Astrocyte (in vitro differentiated cells and primary cell): ENCODE results near the gene SMCO3. TPM values are rescaled to one million over a fixed set of nuclear protein-coding genes. Genes with fewer than 3 reads are reported as not detected.

Experiments
- DNase-seq: peaks from one replicate; pipeline ENCODE4 v3.0.0-alpha.2; 2010; ENCODE audit warnings: low read depth
- FAIRE-seq: peaks from 2 replicates; lab custom pipeline; 2011; peaks lifted over from hg19 to GRCh38; lab: Jason Lieb, UNC
- H2AFZ ChIP-seq: 2 replicates; pipeline ENCODE4 v1.6.0; 2012; ENCODE audit warnings: low read depth, low read length, inconsistent platforms
- H3K27ac ChIP-seq: 2 replicates; pipeline ENCODE4 v1.5.1; 2011; ENCODE audit warnings: low read depth, low read length, inconsistent platforms
- H3K27me3 ChIP-seq: 2 replicates; pipeline ENCODE4 v1.6.0; 2011; ENCODE audit warnings: low read length, inconsistent platforms; ENCODE audit not compliant: insufficient read depth
- H3K36me3 ChIP-seq: 2 replicates; pipeline ENCODE4 v1.5.1; 2011; ENCODE audit warnings: low read length, inconsistent platforms; ENCODE audit not compliant: insufficient read depth
- H3K4me1 ChIP-seq: 2 replicates; pipeline ENCODE4 v1.5.1; 2011; ENCODE audit warnings: low read length, inconsistent platforms; ENCODE audit not compliant: insufficient read depth
- H3K4me2 ChIP-seq: 2 replicates; pipeline ENCODE4 v1.6.0; 2012; ENCODE audit warnings: low read length, inconsistent platforms
- H3K4me3 ChIP-seq: 2 replicates; pipeline ENCODE4 v1.5.1; 2011; ENCODE audit warnings: low read depth, mild to moderate bottlenecking, low read length, inconsistent platforms; ENCODE audit not compliant: insufficient read depth
- H3K79me2 ChIP-seq: 2 replicates; pipeline ENCODE4 v1.6.0; 2012; ENCODE audit warnings: mild to moderate bottlenecking, low read length, inconsistent platforms; ENCODE audit not compliant: insufficient read depth
- H3K9ac ChIP-seq: 2 replicates; pipeline ENCODE4 v1.6.0; 2012; ENCODE audit warnings: mild to moderate bottlenecking, low read length, inconsistent platforms
- H3K9me3 ChIP-seq: 2 replicates; pipeline ENCODE4 v1.5.1; 2012; ENCODE audit warnings: low read depth, mild to moderate bottlenecking, low read length, inconsistent platforms; ENCODE audit not compliant: insufficient read depth
- H4K20me1 ChIP-seq: 2 replicates; pipeline ENCODE4 v1.6.0; 2012; ENCODE audit warnings: low read length, inconsistent platforms; ENCODE audit not compliant: insufficient read depth
- H3K27ac Mint-ChIP-seq: one replicate; pipeline ENCODE4 v1.8.0; 2021; ENCODE audit warnings: mild to moderate bottlenecking, mixed read lengths; ENCODE audit not compliant: unreplicated experiment
- H3K27me3 Mint-ChIP-seq: one replicate; pipeline ENCODE4 v1.8.0; 2021; ENCODE audit warnings: low read depth, mixed read lengths; ENCODE audit not compliant: unreplicated experiment
- H3K36me3 Mint-ChIP-seq: one replicate; pipeline ENCODE4 v1.8.0; 2021; ENCODE audit warnings: low read depth, mixed read lengths; ENCODE audit not compliant: unreplicated experiment
- H3K4me1 Mint-ChIP-seq: one replicate; pipeline ENCODE4 v1.8.0; 2021; ENCODE audit warnings: low read depth, mixed read lengths; ENCODE audit not compliant: unreplicated experiment
- H3K4me3 Mint-ChIP-seq: one replicate; pipeline ENCODE4 v1.8.0; 2021; ENCODE audit warnings: mild to moderate bottlenecking, moderate library complexity, mixed read lengths; ENCODE audit not compliant: unreplicated experiment
- H3K9me3 Mint-ChIP-seq: one replicate; pipeline ENCODE4 v1.8.0; 2021; ENCODE audit warnings: mild to moderate bottlenecking, mixed read lengths; ENCODE audit not compliant: unreplicated experiment
- EZH2 ChIP-seq: IDR thresholded peaks from 2 replicates; pipeline ENCODE4 v1.6.1; 2012; ENCODE audit warnings: mild to moderate bottlenecking, low read length, inconsistent platforms; ENCODE audit not compliant: insufficient read depth
- total RNA-seq: library from RNA; stranded (reverse); gene quantifications from 2 replicates; pipeline ENCODE4 v1.2.1, GENCODE V29; 2021
- TF ChIP-seq, protein P1 (sequence below): IDR thresholded peaks from 2 replicates; pipeline ENCODE4 v1.5.1; 2011; ENCODE audit warnings: low read depth, mild to moderate bottlenecking, inconsistent platforms, low read length, moderate library complexity; ENCODE audit not compliant: insufficient read depth

Gene SMCO3
- total RNA-seq, 1 donor from 2014 or later, result 0.57 TPM

DNA sequence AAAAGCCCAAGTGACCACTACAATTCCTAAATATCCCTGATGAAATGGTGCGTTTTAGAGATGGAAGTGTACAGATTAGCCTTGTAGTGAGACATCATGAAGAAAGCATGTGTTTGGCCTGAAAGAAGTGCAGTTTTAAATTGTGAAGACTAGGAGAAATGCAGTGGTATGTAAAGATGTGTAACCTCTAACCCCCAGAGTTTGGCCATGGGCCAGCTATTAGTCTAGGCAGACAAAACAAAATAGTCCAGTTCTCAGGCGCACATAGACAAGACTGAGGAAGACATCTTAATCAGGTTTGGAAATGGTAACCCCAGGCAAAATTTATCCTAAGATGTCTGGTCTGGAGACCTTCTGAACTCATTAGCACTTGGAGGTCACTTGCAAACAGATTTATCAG, 34.1 kb downstream of the SMCO3 start:
- Mint-ChIP-seq H3K36me3 (peaks cover under 1% of the 10 kb centered on the region), H3K4me3 (no peak overlapping the region), H3K27me3 (no peaks in the 10 kb centered on the region), H3K4me1 (peaks cover 30% of the 10 kb centered on the region), H3K27ac (peak overlapping the region; percentile 14), H3K9me3 (no peaks in the 10 kb centered on the region)
- Histone ChIP-seq H3K27me3 (no peaks in the 10 kb centered on the region), H3K9ac (no peak overlapping the region), H3K27ac (no peak overlapping the region), H3K4me2 (no peak overlapping the region), H3K9me3 (no peaks in the 10 kb centered on the region), H3K36me3 (no peaks in the 10 kb centered on the region), H3K4me1 (peaks cover 10% of the 10 kb centered on the region), H3K4me3 (no peak overlapping the region), H3K79me2 (peaks cover 7% of the 10 kb centered on the region), H2AFZ (no peak overlapping the region), H4K20me1 (no peaks in the 10 kb centered on the region)
- TF ChIP-seq, protein P1, sequence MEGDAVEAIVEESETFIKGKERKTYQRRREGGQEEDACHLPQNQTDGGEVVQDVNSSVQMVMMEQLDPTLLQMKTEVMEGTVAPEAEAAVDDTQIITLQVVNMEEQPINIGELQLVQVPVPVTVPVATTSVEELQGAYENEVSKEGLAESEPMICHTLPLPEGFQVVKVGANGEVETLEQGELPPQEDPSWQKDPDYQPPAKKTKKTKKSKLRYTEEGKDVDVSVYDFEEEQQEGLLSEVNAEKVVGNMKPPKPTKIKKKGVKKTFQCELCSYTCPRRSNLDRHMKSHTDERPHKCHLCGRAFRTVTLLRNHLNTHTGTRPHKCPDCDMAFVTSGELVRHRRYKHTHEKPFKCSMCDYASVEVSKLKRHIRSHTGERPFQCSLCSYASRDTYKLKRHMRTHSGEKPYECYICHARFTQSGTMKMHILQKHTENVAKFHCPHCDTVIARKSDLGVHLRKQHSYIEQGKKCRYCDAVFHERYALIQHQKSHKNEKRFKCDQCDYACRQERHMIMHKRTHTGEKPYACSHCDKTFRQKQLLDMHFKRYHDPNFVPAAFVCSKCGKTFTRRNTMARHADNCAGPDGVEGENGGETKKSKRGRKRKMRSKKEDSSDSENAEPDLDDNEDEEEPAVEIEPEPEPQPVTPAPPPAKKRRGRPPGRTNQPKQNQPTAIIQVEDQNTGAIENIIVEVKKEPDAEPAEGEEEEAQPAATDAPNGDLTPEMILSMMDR, result no peak
- no peak for TF ChIP-seq EZH2
- no peak for FAIRE-seq
- DNase-seq, result no peak

DNA sequence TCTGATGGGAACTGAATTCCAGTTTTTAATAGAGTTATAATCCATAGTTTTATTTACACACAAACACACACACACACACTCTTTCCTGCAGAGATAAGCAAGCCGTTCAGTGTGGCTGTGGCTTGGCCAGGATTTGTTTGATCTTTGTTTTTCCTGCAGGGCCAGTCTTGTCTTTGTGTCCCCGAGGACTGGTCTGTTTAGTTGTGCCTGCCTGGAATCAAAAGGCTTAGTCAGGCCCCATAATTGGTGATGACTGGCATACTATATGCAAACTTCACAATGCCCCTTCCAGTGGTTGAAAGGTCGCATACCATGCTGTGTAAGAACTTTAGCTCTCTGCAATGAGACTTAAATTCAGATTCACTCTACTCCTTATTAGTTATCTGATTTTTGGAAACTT, 36.7 kb downstream of the SMCO3 start:
- FAIRE-seq, result no peak
- Mint-ChIP-seq H3K4me3 (peak overlapping the region; percentile 23), H3K4me1 (peaks cover 30% of the 10 kb centered on the region), H3K27me3 (no peaks in the 10 kb centered on the region), H3K36me3 (no peaks in the 10 kb centered on the region), H3K27ac (peak overlapping the region; percentile 27), H3K9me3 (no peaks in the 10 kb centered on the region)
- H3K4me2 ChIP-seq, result no peak overlapping the region
- TF ChIP-seq EZH2, result no peak
- TF ChIP-seq, protein P1, result no peak
- peaks cover 10% of the 10 kb centered on the region for H3K4me1 ChIP-seq
- no peaks in the 10 kb centered on the region for H3K9me3 ChIP-seq
- no peaks in the 10 kb centered on the region for H3K27me3 ChIP-seq
- H3K4me3 ChIP-seq, result no peak overlapping the region
- H3K9ac ChIP-seq, result no peak overlapping the region
- H4K20me1 ChIP-seq, result no peaks in the 10 kb centered on the region
- H3K79me2 ChIP-seq, result peaks cover 12% of the 10 kb centered on the region
- no peak overlapping the region for H3K27ac ChIP-seq
- DNase-seq, result no peak
- H2AFZ ChIP-seq, result no peak overlapping the region
- no peaks in the 10 kb centered on the region for H3K36me3 ChIP-seq

DNA sequence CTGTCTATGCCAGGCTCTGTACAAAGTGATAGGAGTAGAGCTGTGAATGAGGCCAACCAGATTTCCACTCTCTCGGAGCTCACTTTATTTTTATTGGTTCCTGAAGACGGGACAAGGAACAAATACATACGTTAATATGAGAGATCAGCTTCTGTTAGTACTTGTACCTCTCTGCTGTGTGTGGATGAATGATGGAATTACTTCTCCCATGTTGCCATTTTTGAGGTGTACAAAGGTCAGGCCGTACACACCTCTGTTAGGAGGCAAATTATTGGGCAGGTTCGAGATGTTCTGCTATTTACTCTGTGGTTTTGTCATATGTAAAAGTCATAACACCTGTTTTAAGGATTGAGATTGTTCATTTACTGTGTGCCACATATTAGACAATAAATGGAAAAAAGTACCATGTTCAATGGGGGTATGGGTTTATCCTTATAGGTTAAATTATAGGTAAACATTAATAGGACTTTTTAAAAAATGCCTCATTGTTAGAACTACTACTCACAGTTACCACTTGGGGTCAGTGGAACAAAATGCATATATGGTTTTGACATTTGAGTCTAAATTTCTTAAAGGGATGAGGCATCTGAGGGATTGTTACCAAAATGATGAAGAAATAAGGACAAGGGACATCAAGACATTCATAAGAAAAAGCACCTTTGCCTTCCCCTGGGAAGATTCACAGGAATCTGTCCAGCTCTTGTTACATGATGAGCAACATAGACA, 37.6 kb downstream of the SMCO3 start:
- H3K27me3 ChIP-seq, result no peaks in the 10 kb centered on the region
- peaks cover 12% of the 10 kb centered on the region for H3K79me2 ChIP-seq
- H3K4me3 ChIP-seq, result no peak overlapping the region
- no peaks in the 10 kb centered on the region for H4K20me1 ChIP-seq
- H3K4me1 ChIP-seq, result peaks cover 10% of the 10 kb centered on the region
- Mint-ChIP-seq H3K36me3 (no peaks in the 10 kb centered on the region), H3K4me1 (peaks cover 32% of the 10 kb centered on the region), H3K27ac (peak overlapping the region; percentile 97), H3K4me3 (peak overlapping the region; percentile 93), H3K27me3 (no peaks in the 10 kb centered on the region), H3K9me3 (no peaks in the 10 kb centered on the region)
- no peak for FAIRE-seq
- no peaks in the 10 kb centered on the region for H3K9me3 ChIP-seq
- DNase-seq, result no peak
- no peak overlapping the region for H3K27ac ChIP-seq
- no peak overlapping the region for H3K9ac ChIP-seq
- TF ChIP-seq, protein P1, result no peak
- no peak for TF ChIP-seq EZH2
- no peaks in the 10 kb centered on the region for H3K36me3 ChIP-seq
- no peak overlapping the region for H2AFZ ChIP-seq
- H3K4me2 ChIP-seq, result peak overlapping the region; percentile 90
